ENCODE data around the gene NPEPL1. TPM values are rescaled to one million over a fixed set of nuclear protein-coding genes. Genes with fewer than 3 reads are reported as not detected.

NPEPL1 gene
- polyA plus RNA-seq, 1 donor (not counting 4 experiments of a cell fraction or from before 2014, with no cell fraction given), result 4.4 TPM

DNA sequence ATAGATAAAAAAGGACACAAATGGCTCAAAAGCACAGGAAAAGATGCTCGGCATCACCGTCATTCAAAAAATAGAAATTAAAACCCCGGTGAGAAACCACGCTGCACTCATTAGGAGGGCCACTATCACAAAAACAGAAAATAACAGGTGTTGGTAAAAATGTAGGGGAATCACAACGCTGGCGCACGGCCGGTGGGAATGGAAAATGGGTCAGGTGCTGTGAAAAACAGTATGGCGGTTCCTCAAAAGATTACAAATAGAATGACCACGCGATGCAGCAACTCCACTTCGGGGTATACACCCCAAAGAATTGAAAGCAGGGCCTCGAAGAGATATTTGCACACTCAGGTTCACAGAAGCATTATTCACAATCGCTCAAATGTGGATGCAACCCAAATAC is 28.3 kb downstream of the NPEPL1 start:
- no peaks in the 10 kb centered on the region for H4K20me1 ChIP-seq (ENCODE audit: control insufficient read depth, extremely low read depth, insufficient read depth, low read length)
- no peaks in the 10 kb centered on the region for H3K79me2 ChIP-seq (ENCODE audit: control insufficient read depth, insufficient read depth, low read length)
- H3K4me3 ChIP-seq (ENCODE audit: control insufficient read depth in 2 of 3, extremely low read depth in 1 of 3, insufficient read depth in 2 of 3, low read depth in 1 of 3, low read length in 3 of 3), result no peak overlapping the region
- no peaks in the 10 kb centered on the region for H3K4me1 ChIP-seq (ENCODE audit: control insufficient read depth, extremely low read depth, insufficient read depth, low read length)
- no peak overlapping the region for H2AFZ ChIP-seq (ENCODE audit: control insufficient read depth, low read length)
- no peaks in the 10 kb centered on the region for H3K9me3 ChIP-seq (ENCODE audit: control insufficient read depth, low read depth, low read length)
- TF ChIP-seq EZH2 (IDR thresholded peaks at IDR 0.05; ENCODE audit: low read length), result no peak
- TF ChIP-seq, protein P1, sequence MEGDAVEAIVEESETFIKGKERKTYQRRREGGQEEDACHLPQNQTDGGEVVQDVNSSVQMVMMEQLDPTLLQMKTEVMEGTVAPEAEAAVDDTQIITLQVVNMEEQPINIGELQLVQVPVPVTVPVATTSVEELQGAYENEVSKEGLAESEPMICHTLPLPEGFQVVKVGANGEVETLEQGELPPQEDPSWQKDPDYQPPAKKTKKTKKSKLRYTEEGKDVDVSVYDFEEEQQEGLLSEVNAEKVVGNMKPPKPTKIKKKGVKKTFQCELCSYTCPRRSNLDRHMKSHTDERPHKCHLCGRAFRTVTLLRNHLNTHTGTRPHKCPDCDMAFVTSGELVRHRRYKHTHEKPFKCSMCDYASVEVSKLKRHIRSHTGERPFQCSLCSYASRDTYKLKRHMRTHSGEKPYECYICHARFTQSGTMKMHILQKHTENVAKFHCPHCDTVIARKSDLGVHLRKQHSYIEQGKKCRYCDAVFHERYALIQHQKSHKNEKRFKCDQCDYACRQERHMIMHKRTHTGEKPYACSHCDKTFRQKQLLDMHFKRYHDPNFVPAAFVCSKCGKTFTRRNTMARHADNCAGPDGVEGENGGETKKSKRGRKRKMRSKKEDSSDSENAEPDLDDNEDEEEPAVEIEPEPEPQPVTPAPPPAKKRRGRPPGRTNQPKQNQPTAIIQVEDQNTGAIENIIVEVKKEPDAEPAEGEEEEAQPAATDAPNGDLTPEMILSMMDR (optimal IDR thresholded peaks at IDR 0.05 in 1 of 3, IDR thresholded peaks at IDR 0.05 in 1 of 3, conservative IDR thresholded peaks at IDR 0.05 in 1 of 3; ENCODE audit: extremely low read depth in 1 of 3, insufficient read depth in 2 of 3, low read length in 3 of 3), result no peak
- DNase-seq (ENCODE audit: low read depth, low spot score) (no peak), FAIRE-seq (no peak)
- dilution Hi-C loops (cut with MboI; ENCODE audit: extremely low pct_ligation_motif_present, low sequenced_read_pairs), result no loop called here
- H3K9me1 ChIP-seq (ENCODE audit: control insufficient read depth, extremely low read depth, insufficient read depth, low read length), result no peaks in the 10 kb centered on the region
- H3K4me2 ChIP-seq (ENCODE audit: control insufficient read depth, extremely low read depth, insufficient read depth, low read depth, low read length), result no peak overlapping the region
- no peak overlapping the region for H3K9ac ChIP-seq (ENCODE audit: control insufficient read depth, extremely low read depth, insufficient read depth, low read length)
- H3K27me3 ChIP-seq (ENCODE audit: control insufficient read depth, extremely low read depth, insufficient read depth, low read length), result peaks cover 20% of the 10 kb centered on the region
- H3K36me3 ChIP-seq (ENCODE audit: control insufficient read depth in 2 of 2, extremely low read depth in 1 of 2, insufficient read depth in 2 of 2, low read length in 2 of 2), result no peaks in the 10 kb centered on the region
- H3K27ac ChIP-seq (ENCODE audit: control insufficient read depth, insufficient read depth, low read length), result no peak overlapping the region

DNA sequence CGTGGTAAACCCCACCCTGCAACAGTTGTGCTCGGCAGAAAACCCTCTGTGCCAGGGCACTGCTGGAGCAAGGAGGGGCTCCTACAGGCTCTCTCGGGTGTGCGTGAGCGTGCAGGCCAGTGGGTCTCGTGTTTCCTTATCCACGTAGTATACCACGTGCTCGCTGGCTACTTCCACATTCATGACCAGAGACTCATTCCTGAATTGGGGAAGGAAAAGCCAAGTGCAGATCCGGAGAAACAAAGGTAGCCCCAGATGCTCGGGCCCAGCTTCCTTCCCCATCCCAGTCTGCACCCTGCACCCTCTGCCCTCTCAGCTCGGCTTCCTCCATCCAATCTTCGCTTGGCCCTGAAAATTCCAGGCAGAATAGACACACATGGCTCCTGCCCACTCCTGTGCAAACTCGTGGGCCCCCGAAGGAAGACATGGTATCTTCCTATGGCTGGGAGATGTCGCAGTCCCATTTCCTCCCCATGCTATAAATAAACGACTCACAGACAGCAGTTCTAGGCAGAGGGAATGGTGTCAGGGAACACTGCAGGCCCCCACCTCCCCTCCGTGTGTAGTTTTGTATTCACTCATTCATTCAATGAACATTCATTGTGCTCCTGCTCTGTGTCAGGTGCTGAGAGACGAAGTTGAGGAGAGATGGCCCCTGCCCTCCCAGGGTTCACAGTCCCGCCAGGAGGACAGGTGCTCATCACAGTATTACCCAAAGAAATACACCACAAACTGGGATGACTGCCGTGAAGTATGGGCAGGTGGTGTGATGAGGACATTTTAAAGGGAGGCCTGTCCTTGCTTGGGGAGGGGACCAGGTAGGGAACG is 29.6 kb downstream of the NPEPL1 start:
- H3K4me2 ChIP-seq (ENCODE audit: control insufficient read depth, extremely low read depth, insufficient read depth, low read depth, low read length), result no peak overlapping the region
- H3K9me3 ChIP-seq (ENCODE audit: control insufficient read depth, low read depth, low read length), result no peaks in the 10 kb centered on the region
- dilution Hi-C loops (cut with MboI; ENCODE audit: extremely low pct_ligation_motif_present, low sequenced_read_pairs), result no loop called here
- H3K9me1 ChIP-seq (ENCODE audit: control insufficient read depth, extremely low read depth, insufficient read depth, low read length), result no peaks in the 10 kb centered on the region
- FAIRE-seq (no peak), DNase-seq (ENCODE audit: low read depth, low spot score) (no peak)
- H4K20me1 ChIP-seq (ENCODE audit: control insufficient read depth, extremely low read depth, insufficient read depth, low read length), result no peaks in the 10 kb centered on the region
- no peaks in the 10 kb centered on the region for H3K36me3 ChIP-seq (ENCODE audit: control insufficient read depth in 2 of 2, extremely low read depth in 1 of 2, insufficient read depth in 2 of 2, low read length in 2 of 2)
- no peak overlapping the region for H3K27ac ChIP-seq (ENCODE audit: control insufficient read depth, insufficient read depth, low read length)
- H2AFZ ChIP-seq (ENCODE audit: control insufficient read depth, low read length), result no peak overlapping the region
- no peak overlapping the region for H3K9ac ChIP-seq (ENCODE audit: control insufficient read depth, extremely low read depth, insufficient read depth, low read length)
- H3K4me3 ChIP-seq (ENCODE audit: control insufficient read depth in 2 of 3, extremely low read depth in 1 of 3, insufficient read depth in 2 of 3, low read depth in 1 of 3, low read length in 3 of 3), result no peak overlapping the region
- TF ChIP-seq, protein P1 (optimal IDR thresholded peaks at IDR 0.05 in 1 of 3, IDR thresholded peaks at IDR 0.05 in 1 of 3, conservative IDR thresholded peaks at IDR 0.05 in 1 of 3; ENCODE audit: extremely low read depth in 1 of 3, insufficient read depth in 2 of 3, low read length in 3 of 3), result no peak
- TF ChIP-seq EZH2 (IDR thresholded peaks at IDR 0.05; ENCODE audit: low read length), result no peak
- H3K79me2 ChIP-seq (ENCODE audit: control insufficient read depth, insufficient read depth, low read length), result no peaks in the 10 kb centered on the region
- peaks cover 20% of the 10 kb centered on the region for H3K27me3 ChIP-seq (ENCODE audit: control insufficient read depth, extremely low read depth, insufficient read depth, low read length)
- H3K4me1 ChIP-seq (ENCODE audit: control insufficient read depth, extremely low read depth, insufficient read depth, low read length), result no peaks in the 10 kb centered on the region
